ENCODE results near the gene OR6J1. TPM values are rescaled to one million over a fixed set of nuclear protein-coding genes. Genes with fewer than 3 reads are reported as not detected.
"Not testable (repeated sequence)": the region's sequence is repeated elsewhere in the genome, so short reads cannot be mapped to it uniquely, and the experiment has no call there.

The OR6J1 gene
- 0.03 TPM for polyA plus RNA-seq (2013, experiment 1 of 2; ENCODE audit: insufficient read length)
- 0.02 TPM for polyA plus RNA-seq (2013, experiment 2 of 2; ENCODE audit: insufficient read length)

DNA sequence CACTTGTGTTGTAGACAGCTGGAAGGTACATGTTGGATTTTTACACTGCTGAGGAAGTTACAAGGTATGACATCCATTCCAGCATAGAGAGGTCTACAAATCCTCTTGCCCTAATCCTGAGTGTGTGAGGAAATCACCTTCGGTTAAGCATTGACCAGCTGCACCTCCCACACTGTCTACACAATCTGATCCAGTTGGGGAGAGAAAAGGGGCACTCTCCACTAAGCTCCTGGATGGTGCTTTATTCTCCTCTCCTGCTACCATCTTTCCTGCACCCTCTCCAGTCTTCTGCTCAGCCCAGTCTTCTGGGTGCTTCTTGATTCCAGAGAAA, at the start of gene OR6J1:
OR6J1 (minus strand) TSS at position 48 of the 331 bp plus-strand sequence. CDS start 9,541 bp downstream, outside the sequence.
- no peak for DNase-seq

DNA sequence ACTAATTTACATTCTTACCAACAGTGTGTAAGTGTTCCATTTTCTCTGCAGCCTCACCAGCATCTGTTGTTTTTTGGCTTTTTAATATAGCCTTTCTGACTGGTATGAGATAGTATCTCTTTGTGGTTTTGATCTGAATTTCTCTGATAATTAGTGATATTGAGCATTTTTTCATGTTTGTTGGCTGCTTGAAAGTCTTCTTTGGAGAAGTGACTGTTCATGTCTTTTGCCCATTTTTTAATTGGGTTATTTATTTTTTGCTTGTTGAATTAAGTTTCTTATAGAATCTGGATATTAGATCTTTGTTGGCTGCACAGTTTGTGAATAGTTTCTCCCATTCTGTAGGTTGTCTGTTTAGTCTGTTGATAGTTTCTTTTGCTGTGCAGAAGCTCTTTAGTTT, 48.0 kb upstream of the OR6J1 start:
- DNase-seq = no peak

DNA sequence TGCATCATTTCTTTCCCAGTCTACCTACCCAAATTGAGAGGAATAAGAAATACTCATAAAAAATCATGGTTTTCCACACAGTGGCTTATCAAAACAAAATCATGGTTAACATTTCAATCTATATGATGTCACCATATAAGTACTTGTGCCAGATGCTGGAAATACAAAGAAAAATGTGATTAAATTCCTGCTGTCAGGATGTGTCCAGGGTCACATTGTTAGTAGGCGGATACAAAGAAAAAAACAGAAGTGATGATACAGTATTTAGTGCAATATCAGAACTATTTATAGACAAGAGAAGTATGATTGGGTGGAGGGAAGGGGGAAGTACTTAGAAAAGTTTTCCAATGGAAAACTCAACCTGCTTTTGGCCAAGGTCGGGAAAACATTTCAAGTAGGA, 47.0 kb upstream of the OR6J1 start:
- peak; percentile 77 for DNase-seq

DNA sequence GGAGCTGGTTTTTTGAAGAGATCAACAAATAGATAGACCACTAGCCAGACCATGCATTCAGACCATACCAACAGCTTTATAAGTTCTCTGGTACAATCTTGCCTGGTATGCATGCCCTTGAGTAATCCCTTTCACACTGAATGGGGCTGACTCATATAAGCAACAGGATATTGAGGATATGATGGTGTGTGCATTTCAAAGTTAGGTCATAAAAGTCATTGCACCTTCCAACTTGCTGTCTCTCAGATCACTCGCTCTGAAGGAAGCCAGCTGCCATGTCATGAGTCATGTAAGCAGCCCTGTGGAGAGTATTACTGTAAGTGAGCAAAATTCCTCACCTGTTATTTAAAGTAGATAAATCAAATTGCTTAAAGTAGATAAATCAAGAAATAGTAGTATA, 45.0 kb upstream of the OR6J1 start:
- peak; percentile 86 for DNase-seq

DNA sequence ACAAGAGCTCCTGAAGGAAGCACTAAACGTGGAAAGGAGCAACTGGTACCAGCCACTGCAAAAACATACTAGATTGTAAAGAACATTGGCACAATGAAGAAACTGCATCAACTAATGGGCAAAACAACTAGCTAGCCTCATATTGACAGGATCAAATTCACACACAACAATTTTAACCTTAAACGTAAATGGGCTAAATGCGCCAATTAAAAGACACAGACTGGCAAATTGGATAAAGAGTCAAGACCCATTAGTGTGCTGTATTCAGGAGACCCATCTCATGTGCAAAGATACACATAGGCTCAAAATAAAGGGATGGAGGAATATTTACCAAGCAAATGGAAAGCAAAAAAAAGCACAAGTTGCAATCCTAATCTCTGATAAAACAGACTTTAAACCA, 43.8 kb upstream of the OR6J1 start:
- DNase-seq = not testable (repeated sequence)

DNA sequence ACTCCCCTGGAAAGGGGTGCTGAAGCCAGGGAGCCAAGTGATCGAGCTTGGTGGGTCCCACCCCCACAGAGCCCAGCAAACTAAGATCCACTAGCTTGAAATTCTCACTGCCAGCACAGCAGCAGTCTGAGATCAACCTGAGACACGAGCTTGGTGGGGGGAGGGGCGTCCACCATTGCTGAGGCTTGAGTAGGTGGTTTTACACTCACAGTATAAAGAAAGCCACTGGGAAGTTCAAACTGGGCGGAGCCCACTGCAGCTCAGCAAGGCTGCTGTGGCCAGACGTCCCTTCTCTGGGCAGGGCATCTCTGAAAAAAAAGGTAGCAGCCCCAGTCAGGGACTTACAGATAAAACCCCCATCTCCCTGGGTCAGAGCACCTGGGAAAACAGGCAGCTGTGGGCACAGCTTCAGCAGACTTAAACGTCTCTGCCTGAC, 42.0 kb upstream of the OR6J1 start:
- DNase-seq = not testable (repeated sequence)

DNA sequence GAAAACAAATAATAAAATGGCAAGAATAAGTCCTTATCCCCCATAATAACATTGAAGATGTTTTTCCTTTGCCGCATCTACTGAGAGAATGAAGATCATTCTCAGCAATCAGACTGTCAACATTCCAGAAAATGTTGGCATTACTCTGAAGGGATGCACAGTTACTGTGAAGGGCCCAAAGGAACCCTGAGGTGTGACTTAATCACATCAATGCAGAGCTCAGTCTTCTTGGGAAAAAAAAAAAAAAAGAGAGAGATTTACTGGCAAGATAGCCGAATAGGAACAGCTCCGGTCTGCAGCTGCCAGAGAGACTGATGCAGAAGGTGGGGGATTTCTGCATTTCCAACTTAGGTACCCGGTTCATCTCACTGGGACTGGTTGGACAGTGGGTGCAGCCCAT, 41.3 kb upstream of the OR6J1 start:
- no peak for DNase-seq

DNA sequence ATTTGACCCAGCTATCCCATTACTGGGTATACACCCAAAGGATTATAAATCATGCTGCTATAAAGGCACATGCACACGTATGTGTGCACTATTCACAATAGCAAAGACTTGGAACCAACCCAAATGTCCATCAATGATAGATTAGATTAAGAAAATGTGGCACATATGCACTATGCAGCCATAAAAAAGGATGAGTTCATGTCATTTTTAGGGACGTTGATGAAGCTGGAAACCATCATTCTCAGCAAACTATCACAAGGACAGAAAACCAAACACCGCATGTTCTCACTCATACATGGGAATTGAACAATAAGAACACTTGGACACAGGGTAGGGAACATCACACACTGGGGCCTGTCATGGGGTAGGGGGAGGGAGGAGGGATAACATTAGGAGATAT, 39.3 kb upstream of the OR6J1 start:
- not testable (repeated sequence) for DNase-seq

DNA sequence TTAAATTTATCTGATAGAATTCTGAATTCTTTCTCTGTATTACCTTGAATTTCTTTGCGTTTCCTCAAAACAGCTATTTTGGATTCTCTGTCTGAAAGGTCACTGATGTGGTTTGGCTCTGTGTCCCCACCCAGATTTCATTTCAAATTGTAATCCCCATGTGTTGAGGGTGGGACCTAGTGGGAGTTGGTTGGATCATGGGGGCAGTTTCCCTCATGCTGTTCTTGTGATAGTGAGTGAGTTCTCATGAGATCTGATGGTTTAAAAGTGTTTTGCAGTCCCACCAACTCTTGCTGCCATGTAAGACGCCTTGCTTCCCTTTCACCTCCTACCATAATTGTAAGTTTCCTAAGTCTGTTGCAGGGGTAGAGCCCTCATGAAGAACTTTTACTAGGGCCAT, 34.1 kb upstream of the OR6J1 start:
- no peak for DNase-seq

DNA sequence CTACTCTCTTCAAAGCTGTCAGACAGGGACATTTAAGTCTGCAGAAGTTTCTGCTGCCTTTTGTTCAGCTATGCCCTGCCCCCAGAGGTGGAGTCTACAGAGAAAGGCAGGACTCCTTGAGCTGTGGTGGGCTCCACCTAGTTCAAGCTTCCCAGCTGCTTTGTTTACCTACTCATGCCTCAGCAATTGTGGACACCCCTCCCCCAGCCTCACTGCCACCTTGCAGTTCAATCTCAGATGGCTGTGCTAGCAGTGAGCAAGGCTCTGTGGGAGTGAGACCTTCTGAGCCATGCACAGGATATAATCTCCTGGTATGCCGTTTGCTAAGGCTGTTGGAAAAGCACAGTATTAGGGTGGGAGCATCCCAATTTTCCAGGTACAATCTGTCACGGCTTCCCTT, 33.4 kb upstream of the OR6J1 start:
- not testable (repeated sequence) for DNase-seq

DNA sequence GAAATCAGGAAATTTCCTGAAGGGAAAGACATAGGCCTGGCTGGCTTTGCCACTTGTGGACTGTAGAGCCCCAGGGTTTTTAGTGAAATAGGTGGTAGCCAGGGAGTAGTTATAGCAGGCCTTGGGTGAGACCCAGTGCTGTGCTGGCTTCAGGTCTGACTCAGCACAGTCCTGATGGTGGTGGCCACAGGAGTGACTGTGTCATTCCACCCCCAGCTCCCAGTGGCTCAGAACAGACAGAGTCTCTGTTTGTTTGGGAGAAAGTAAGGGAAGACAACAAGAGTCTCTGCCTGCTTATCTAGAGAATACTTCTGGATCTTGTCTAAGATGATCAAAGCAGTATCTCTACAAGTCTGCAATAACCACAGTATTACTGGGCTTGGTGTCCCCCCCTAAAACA, 27.5 kb upstream of the OR6J1 start:
- DNase-seq = no peak

DNA sequence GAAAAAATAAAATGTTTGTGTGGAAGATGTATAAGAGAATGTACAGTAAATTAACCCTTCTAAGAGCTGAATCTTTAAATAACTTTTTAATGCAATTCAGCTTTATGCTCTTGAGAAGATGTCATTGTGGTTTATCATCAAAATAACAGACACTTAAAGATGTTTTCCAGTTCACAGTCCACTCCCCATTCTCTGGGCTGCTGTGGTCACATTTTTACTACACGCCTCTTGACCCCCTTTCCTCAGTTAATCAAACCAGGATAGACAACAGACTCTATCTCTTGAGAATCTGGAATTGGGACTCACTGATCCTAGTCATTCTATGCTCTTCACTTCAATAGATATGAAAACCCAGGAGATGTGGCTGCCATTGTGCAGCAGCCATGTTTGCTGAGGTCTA, 24.7 kb upstream of the OR6J1 start:
- DNase-seq = no peak

DNA sequence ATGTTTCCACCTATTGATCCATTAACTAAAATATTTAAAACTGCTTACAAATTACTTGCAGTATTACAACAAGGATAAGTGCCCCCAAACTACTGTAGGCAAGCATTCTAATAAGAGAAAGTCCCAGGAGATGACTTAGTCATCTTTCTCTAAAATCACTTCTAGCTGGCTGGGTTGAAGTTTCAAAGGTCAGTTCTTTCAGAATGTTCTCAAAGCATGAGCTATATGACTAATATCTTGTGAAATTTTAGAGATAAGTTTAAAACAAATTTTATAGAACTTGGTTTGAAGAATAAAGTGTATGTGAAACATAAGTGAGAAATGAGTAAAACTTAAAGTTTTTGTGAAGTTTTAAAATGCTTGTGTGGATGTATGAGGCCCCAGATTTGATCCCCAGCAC, 24.3 kb upstream of the OR6J1 start:
- DNase-seq = peak; percentile 52

DNA sequence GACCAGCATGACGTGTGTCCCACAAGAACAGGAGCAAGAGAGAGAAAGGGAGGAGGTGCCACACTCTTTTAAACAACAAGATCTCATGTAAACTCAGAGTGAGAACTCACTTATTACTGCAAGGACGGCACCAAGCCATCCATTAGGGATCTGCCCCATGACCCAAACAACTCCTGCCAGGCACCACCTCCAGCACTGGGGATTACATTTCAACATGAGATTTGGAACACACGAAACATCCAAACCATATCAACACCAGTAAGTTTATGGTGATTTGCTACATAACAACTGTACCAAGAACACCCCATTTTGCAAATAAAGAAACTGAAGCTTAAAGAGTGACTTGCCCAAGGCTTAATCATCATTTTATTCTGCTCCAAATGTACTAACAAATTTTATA, 23.7 kb upstream of the OR6J1 start:
- no peak for DNase-seq

DNA sequence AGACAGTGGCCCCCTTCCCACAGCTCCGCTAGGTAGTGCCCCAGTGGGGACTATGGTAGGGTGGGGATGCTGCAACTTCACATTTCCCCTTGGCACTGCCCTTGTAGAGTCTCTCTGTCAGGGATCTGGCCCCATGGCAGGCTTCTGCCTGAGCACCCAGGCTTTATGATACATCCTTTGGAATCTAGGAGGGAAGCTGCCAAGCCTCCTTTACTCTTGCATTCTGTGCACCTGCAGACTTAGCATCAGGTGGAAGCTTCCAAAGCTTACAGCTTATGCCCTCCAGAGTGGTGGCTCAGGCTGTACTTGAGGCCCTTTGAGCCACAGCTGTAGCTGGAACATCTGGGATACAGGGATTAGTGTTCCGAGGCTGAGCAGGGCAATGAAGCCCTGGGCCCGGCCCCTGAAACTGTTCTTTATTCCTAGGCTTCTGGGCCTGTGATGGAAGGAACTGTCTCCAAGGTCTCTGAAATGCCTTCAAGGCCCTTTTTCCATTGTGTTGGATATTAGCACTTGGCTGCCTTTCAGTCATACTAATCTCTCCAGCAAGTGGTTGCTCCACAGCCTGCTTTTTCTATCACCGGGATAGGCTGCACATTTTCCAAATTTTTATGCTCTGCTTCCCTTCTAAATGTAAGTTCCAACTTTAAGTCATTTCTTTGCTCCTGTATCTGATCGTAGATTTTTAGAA, 22.2 kb upstream of the OR6J1 start:
- no peak for DNase-seq

DNA sequence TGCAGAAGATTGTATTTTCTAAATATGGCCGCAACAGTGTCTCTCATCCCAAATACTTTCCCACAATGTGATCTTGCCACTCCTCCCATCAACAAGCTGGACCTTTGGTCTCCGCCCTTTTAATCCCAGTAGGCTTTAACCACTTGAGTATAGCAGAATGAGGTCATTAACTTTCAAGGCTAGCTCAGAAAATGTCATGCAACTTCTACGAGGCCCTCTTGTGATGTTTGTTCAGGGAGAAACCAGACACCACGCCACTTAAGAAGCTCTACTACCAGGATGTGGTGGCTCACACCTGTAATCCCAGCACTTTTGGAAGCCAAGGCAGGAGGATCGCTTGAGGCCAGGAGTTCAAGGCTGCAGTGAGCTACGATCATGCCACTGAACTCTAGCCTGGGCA, 20.1 kb upstream of the OR6J1 start:
- no peak for DNase-seq

DNA sequence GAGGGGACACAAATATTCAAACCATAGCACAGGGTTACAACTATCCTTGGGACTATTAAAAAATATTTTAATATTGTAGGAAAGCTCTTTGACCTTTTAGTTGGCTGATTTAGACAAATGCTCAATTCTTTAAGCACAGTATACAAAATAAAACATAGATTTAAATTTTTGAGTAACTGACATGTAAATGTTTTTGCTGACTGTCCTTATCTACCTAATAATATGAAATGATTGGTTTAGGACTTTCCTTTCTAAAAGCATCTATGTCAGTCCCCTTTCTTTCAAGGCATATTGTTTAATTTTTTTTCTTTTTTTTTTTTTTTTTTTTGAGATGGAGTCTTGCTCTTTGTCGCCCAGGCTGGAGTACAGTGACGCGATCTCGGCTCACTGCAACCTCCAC, 16.5 kb upstream of the OR6J1 start:
- no peak for DNase-seq

DNA sequence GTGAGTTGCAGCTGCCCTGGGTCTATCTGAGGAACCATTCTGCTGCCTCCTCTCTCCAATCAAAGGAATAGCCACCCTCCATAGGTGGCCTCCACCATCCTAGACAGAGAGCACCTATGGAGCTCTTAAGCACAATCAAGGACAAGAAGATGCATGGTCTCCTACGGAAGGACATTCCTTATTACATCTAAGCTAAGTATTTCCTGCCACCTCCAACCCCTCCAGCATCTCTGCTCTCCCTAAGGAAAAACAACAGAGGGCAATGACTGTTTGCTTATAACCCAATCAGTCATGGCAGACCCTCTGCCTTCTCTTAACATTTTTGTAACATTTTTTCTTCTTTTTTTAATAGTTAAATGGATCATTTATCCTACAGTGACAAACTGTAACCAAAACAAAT, 14.8 kb upstream of the OR6J1 start:
- no peak for DNase-seq

DNA sequence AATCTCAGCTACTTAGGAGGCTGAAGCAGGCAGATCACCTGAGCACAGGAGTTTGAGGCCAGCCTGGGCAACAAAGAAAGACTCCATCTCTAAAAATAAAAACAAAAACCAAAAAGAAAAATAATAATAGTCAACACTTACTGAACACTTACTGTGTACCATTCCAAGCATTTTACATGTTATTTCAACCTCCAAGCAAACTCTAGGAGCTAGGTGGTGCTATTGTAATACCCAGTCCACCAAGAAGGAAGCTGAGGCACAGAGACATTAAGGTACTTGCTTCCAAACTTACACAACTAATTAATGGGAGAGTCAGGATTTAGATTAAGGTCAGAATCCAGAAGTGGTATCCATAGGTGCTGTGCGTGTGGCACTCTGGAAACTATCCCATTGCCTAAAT, 13.7 kb upstream of the OR6J1 start:
- DNase-seq = peak; percentile 39

DNA sequence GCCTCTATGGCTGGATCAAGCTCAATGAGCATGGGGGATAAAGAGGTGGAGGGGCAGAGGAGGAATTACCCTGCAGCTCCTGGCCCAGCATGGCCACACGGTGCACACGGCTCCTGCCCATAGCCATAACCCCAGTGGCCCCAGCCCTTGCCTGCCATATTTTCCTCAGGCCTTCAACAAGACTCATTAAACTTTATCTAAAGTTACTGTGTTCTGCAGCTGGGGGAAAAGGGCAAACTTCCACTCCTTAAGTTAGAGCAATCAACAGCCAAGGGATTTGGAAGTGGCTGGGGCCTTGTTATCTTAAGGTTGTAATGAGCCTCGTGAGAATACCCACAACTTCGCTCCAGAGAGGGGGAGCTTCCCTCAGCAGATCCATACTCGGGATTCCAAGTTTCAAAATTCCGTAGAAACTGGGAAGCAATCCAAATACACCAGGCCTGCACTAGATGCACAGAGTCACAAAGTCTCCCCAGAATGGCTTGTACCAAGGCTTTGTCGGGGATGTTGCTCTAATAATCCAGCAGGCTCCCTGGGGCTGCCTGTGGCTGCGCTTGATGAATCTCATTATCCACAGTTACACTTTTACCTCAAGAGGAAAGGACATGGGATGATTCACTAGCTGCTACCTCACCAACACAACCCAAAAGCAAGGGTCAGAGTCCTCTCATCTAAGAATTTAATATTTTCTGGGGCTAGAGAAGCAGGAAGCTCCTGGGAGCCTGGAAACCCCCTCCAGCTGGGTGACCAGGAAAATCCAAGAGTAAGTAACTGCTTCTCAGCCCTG, 13.0 kb upstream of the OR6J1 start:
- peak; percentile 83 for DNase-seq

DNA sequence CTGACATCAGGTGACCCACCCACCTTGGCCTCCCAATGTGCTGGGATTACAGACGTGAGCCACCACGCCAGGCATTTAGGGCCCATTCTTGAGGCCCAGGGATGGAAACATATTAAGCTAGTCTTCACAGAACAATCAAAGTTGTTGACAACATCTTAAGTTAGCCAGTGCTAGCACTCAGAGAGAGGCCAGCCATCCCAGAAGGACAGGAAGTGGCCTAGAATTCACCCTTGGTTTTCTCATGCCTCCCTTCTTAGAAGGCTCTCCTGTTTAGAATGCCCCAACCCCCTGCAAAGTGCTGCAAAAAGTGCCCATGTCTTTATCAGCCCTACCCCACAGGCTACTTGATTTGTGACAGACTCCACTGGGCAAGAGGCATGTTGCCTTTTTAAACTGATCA, 12.1 kb upstream of the OR6J1 start:
- no peak for DNase-seq

DNA sequence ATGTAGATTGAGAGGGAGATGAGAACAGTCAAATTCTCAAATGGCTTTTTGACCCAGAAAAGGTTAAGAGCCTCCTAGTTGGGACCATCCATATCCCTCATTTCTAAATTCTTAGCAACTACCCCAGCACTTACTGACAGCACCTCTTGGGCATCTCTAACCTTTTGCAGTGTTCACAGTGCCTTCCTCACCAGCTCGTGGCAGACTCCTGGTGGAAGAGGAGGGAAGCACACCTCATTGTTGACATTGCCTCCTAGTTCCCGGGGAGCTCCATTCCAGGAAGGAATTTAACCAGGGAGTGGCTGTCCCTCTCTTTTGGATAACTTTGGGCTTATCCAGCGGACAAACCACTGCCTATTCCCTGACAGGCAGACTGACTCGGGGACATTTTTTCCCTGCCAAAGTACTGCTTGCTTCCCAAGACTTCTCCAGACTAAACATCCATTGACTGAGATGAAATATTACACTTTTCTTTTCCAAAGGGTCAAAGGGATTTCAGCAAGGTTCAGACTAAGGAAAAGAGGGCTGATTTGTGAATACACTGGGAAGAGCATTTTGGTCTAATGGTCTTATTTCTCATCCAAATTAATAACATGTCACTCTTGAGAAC, 9.0 kb upstream of the OR6J1 start:
- peak; percentile 81 for DNase-seq

DNA sequence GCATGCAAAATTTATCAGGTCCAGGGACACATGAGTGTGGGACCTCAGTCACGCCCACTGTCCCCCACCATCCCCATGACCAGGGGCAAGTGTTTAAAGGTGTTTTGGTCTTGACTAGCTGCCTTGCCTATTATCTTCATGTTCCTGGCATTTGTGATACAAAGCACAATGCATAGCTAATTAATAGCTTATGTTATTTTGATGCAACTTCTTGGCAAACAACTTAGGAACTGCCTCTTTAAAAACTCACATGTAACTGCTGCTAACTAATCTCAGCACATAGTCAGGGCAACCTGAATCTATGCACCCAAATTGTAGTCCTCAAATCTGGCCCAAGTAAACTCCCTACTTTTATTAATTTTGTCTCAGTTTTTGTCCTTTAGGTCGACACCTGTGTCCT, 7.4 kb upstream of the OR6J1 start:
- no peak for DNase-seq

Measured in fibroblast of skin of abdomen (primary cell).